Thymus (tissue), 11 donors: Measurements from ENCODE around the gene ZIC5. TPM values are rescaled to one million over a fixed set of nuclear protein-coding genes. Genes with fewer than 3 reads are reported as not detected.

Source experiments
- DNase-seq, 9 donors: peaks; one replicate each; pipeline ENCODE4 v3.0.0-alpha.2; 2013; ENCODE audit warnings: low spot score in 9 of 9, low read depth in 6 of 9, missing footprints in 1 of 9
- H3K27ac ChIP-seq, 2 donors: one replicate each; pipeline ENCODE4 v1.5.1; 2013; ENCODE audit warnings: control low read depth in 1 of 2, low read depth in 1 of 2, low read length in 1 of 2, mild to moderate bottlenecking in 1 of 2, moderate library complexity in 1 of 2
- H3K27me3 ChIP-seq, 2 donors: one replicate each; pipeline ENCODE4 v1.5.1; 2013; ENCODE audit warnings: low read length in 1 of 2; ENCODE audit not compliant: control insufficient read depth in 2 of 2, insufficient read depth in 1 of 2
- H3K36me3 ChIP-seq, 2 donors: one replicate each; pipeline ENCODE4 v1.5.1; 2013; ENCODE audit warnings: low read length in 1 of 2, mild to moderate bottlenecking in 1 of 2, moderate library complexity in 1 of 2; ENCODE audit not compliant: control insufficient read depth in 2 of 2, insufficient read depth in 2 of 2
- H3K4me1 ChIP-seq, 2 donors: one replicate each; pipeline ENCODE4 v1.5.1; 2013; ENCODE audit warnings: low read length in 2 of 2; ENCODE audit not compliant: control insufficient read depth in 2 of 2, insufficient read depth in 2 of 2
- H3K4me3 ChIP-seq, 2 donors: one replicate each; pipeline ENCODE4 v1.5.1; 2013; ENCODE audit warnings: low read length in 2 of 2, control low read depth in 1 of 2, mild to moderate bottlenecking in 1 of 2
- H3K9me3 ChIP-seq, 2 donors: one replicate each; pipeline ENCODE4 v1.5.1; 2013; ENCODE audit warnings: low read length in 1 of 2, mild to moderate bottlenecking in 1 of 2; ENCODE audit not compliant: control insufficient read depth in 2 of 2, insufficient read depth in 1 of 2
- WGBS: extraction: QIAGEN DNeasy Blood & Tissue Kit; methylation state at CpG from one replicate; pipeline ENCODE4 v1.1.7; 2013; 5-methylcytosine and 5-hydroxymethylcytosine counted together
- polyA plus RNA-seq: library from polyadenylated mRNA; stranded (reverse); fragments of 200-250 nt; gene quantifications from one replicate; pipeline ENCODE4 v1.2.3, GENCODE V29; 2013
- total RNA-seq: library from RNA; stranded (reverse); fragments of 120-200 nt; gene quantifications from one replicate; pipeline ENCODE4 v1.2.4, GENCODE V29; 2013
- donor health status: healthy.

Gene ZIC5
- total and polyA plus RNA-seq, 2 donors: under 0.01 to 0.07 TPM

DNA sequence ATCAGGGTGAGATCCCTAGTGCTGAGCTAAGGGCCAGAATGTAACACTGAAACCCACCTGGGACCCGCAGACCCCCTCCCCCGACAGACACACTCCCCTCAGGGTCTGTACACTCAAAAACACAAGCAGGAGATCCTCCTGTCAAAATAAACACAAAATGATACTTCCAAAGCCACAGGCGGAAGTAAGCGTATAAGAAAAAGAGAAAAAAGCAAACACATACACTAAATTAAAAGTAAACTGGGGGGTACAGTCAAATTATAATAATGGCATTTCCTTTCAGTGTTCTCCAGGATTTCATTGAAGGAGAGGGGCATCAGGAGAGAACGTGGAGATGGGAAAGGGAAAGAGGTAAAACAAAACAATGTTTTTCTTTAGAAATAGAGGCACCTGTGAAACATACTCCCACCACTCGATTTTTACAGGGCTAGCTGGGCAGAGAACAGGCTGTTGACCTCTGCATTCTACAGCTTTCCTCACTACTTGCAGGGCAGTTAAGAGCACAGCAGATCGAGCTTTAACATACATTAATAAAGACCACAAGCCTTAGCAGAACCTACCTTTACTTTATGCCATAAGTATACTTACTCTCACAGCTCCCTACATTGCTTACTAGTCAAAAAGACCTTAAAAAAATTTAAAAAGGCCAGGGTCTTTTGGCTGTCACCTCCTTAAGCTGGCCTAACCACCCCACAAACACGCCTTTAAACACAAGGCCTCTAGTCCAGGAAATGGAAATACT lies 5.3 kb downstream of the ZIC5 start:
- Histone ChIP-seq H3K36me3 (no peaks in the 10 kb centered on the region), H3K9me3 (peaks cover 0 to 2% of the 10 kb centered on the region in 2 donors), H3K4me3 (no peak overlapping the region), H3K27ac (no peak overlapping the region), H3K4me1 (peaks cover 9 to 12% of the 10 kb centered on the region in 2 donors), H3K27me3 (peaks cover 80 to 97% of the 10 kb centered on the region in 2 donors)
- DNase-seq: no peak
- 70% methylated on average over 8 of the region's 8 CpGs for WGBS

GRCh38 chr13:99965329-99966000 lies 6.1 kb downstream of the ZIC5 start:
- H3K27ac ChIP-seq: no peak overlapping the region
- no peak for DNase-seq
- peaks cover 8 to 9% of the 10 kb centered on the region in 2 donors for H3K4me1 ChIP-seq
- H3K36me3 ChIP-seq: no peaks in the 10 kb centered on the region
- 75% methylated on average over 9 of the region's 9 CpGs for WGBS
- H3K9me3 ChIP-seq: peaks cover 2 to 5% of the 10 kb centered on the region in 2 donors
- H3K4me3 ChIP-seq: no peak overlapping the region
- peaks cover 78 to 98% of the 10 kb centered on the region in 2 donors for H3K27me3 ChIP-seq

GRCh38 chr13:99963816-99964339 lies 7.7 kb downstream of the ZIC5 start:
- 83% methylated on average over 3 of the region's 3 CpGs for WGBS
- H3K27ac ChIP-seq: no peak overlapping the region

DNA sequence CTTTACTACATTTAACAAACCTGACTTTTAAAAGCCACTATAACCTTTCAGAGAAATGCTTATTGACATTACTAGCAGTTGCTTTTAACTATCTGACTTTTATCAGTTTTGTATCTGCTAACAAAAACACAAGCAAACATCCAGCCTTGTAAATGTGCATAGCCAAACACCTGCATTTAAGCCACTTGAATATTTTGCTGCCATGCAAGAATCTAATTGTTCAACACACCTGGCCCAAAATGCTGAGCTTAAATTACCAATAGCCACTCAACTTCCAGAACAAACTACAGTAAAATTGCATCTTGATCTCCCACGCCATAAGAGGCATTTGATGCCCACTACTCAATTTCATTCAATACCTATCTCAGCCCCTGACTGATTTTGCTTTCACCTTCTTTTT lies 9.3 kb downstream of the ZIC5 start:
- Histone ChIP-seq H3K4me3 (no peak overlapping the region), H3K27ac (no peak overlapping the region), H3K27me3 (peaks cover 79 to 96% of the 10 kb centered on the region in 2 donors), H3K9me3 (peaks cover 0 to 10% of the 10 kb centered on the region in 2 donors), H3K36me3 (no peaks in the 10 kb centered on the region), H3K4me1 (peaks cover 0 to 3% of the 10 kb centered on the region in 2 donors)
- DNase-seq: no peak
- WGBS: 87% methylated on average over 1 of the region's 1 CpG

More at GRCh38 chr13:99963816-99964339, 7.7 kb downstream of the ZIC5 start:
- Histone ChIP-seq H3K36me3 (no peaks in the 10 kb centered on the region), H3K27me3 (peaks cover 76 to 96% of the 10 kb centered on the region in 2 donors), H3K9me3 (peaks cover 2 to 5% of the 10 kb centered on the region in 2 donors), H3K4me1 (peaks cover 0 to 4% of the 10 kb centered on the region in 2 donors), H3K4me3 (no peak overlapping the region)
- DNase-seq: no peak

DNA sequence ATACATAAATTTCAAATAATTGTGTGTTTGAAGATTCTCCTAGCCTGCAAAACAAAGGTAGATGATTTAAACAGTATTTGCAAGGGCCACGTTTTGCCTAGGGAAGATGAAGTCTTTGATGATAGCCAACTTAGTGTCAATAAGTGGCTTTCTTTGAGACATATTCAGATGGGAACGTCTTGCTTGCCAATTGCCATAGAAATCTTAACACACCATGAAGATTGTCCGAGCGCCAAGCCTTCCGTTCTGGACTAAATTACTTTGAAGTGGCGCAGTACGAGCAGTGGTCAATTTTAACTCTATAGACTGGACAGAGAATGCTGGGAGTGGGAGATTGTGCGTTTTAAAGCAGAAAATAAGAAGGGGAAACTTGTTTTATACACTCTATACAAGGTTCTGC lies 9.9 kb downstream of the ZIC5 start:
- DNase-seq: no peak
- Histone ChIP-seq H3K27ac (no peak overlapping the region), H3K4me3 (no peak overlapping the region), H3K4me1 (peaks cover 0 to 3% of the 10 kb centered on the region in 2 donors), H3K36me3 (no peaks in the 10 kb centered on the region), H3K9me3 (peaks cover 0 to 10% of the 10 kb centered on the region in 2 donors), H3K27me3 (peaks cover 84 to 96% of the 10 kb centered on the region in 2 donors)
- WGBS: 62% methylated on average over 8 of the region's 8 CpGs

GRCh38 chr13:99960663-99961311 lies 10.8 kb downstream of the ZIC5 start:
- Histone ChIP-seq H3K9me3 (peaks cover 0 to 16% of the 10 kb centered on the region in 2 donors), H3K4me1 (peaks cover under 1 to 3% of the 10 kb centered on the region in 2 donors), H3K4me3 (no peak overlapping the region), H3K36me3 (no peaks in the 10 kb centered on the region), H3K27me3 (peaks cover 84 to 96% of the 10 kb centered on the region in 2 donors), H3K27ac (no peak overlapping the region)
- WGBS: 12% methylated on average over 13 of the region's 13 CpGs
- no peak for DNase-seq

DNA sequence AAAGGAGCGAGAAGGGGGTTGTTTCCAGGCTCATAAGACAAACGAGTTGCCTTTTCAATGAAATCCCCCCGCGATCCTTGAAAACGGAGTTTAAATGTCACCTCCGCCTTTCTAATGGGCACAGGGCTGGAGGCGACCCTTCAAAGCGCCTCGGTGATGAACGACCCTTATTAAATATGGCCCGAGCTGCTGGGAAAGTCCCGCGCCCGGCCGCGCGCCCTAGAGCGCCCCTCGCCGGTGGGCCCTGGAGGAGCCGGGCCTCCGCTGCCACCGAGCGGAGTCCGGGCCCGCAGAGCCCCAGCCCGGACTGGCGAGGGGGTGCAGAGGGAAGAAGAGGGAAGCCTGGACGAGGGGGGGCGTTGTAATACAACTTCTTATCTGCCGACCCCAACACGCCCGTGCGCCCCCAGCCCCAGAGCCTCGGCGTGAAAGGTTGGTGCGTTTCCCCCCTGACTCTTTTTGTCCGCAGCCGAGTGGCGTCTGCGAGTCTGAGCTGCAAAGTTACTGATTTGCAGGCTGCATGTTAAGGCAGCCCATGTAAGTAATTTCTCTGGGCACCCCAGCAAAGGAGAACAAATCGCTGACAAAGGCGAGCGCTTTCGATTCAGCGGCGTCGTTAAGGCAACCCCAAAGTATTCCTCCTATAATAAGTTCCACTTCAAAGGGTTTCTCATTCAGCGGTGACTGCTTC lies 11.9 kb downstream of the ZIC5 start:
- Histone ChIP-seq H3K4me1 (peaks cover 3 to 4% of the 10 kb centered on the region in 2 donors), H3K36me3 (no peaks in the 10 kb centered on the region), H3K9me3 (peaks cover 0 to 16% of the 10 kb centered on the region in 2 donors), H3K27ac (no peak overlapping the region), H3K4me3 (no peak overlapping the region), H3K27me3 (peaks cover 84 to 96% of the 10 kb centered on the region in 2 donors)
- 6% methylated on average over 49 of the region's 49 CpGs for WGBS
- no peak for DNase-seq

DNA sequence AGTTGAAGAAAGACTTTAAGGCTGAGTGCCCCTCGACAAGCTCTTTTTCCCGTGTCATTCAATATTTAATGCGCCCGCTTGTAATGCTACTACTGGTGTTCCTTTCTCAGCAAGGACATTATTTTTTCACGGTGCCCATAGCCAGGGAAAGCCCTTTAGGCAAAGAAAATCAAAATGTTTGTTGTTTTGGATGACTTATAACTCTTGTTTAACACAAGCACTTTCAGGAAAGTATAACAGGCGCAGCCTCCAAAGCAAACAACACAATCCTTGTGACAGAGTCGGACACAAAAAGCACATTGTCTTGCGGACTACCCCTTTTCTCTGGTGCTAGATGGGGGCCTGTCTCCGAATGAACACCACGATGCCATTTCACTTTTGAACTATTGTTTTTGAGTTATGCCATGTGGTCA lies 12.4 kb downstream of the ZIC5 start:
- Histone ChIP-seq H3K4me3 (no peak overlapping the region), H3K27ac (no peak overlapping the region), H3K9me3 (peaks cover 0 to 16% of the 10 kb centered on the region in 2 donors), H3K36me3 (no peaks in the 10 kb centered on the region), H3K4me1 (peaks cover 3 to 4% of the 10 kb centered on the region in 2 donors), H3K27me3 (peaks cover 86 to 97% of the 10 kb centered on the region in 2 donors)
- DNase-seq: no peak
- WGBS: 16% methylated on average over 10 of the region's 10 CpGs
